ENCODE data around the gene MYBPH.

The MYBPH gene

GRCh38 chr1:203178083-203178482 lies 2.5 kb upstream of the MYBPH start:
- DNase-seq = no peak

DNA sequence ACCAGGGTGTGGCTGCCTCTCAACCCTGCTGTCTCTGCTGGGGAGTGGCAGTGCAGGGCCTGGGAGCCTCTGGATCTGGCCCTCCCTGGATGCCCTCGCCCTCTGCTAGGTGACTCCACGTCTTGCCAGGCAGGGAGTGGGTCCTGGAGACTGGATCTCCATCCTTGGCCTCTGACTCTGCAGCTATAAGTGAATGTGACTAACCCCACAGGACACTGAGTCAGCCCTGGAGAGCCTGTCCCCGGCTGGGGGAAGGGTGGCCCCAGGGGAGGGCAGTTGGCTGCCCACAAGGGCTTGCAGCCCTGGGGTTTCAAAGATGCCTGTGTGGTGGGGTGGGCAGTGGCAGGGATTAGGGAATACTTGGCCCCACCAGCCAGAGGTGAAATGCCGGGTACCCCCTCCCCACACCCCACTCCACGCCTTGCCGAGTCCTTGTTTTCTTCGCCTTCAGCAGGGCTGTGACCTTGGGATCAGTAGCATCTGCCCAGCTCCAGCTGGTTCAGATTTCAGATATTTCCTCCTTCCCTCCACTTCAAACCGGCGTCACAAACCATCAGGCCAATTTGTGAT lies 1.9 kb upstream of the MYBPH start:
- DNase-seq = no peak

GRCh38 chr1:203177036-203177405 lies 1.4 kb upstream of the MYBPH start:
- DNase-seq = no peak

DNA sequence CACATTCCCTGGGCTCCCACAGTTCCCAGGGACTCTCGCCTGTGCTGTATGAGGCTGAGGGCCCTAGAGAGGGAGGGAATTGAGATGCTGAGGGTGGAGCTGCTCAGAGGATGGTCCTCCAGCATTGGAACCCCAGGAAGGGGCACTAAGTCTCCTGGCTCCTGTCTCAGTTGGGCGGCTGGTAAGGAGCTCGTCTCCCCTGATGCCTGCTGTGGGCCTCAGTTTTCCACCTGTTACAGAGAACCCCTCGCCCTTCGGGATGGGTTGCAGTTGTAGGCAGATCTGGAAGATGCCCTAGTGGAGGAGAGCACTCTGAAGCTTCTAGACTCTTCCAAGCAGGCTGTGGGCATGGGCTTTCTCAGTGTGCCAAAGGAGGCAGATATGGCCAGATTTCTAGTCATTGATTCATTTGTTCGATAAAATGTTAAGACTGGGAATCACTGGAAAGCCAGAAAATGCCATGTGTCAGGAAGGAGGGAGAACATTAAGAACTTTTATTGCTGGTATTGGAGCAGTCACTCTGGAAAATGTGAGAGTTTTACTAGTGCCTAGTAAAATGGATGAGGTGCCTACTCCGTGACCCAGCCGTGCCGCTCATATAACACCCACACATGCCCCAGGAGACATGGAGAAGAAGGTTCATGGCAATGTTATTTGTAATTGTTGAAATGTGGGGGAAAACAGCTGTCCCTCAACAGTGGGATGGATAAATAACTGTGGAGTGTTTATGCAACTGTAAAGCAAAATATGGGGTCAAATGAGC lies 828 bp upstream of the MYBPH start:
- DNase-seq = no peak

DNA sequence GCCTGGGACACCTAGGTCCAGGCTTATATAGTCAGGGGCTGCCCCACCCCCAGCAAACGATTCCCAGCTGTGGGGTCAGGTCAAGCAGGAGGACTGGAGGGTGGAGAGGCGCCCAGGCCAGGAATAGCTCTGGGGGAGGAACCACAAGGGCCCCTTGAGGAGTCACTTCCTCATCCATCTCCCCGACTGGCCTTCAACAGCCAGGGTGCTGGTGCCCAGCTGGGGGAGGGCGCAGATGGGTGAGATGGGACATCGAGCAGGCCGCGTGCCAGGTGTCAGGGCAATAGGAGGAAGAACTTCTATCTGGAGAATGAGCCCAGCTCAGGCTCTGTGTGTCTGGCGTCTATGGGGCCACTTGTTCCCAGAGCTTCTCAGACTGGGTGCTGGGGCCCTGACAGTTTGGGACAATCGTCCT lies 208 bp upstream of the MYBPH start:
- no peak for DNase-seq

GRCh38 chr1:203174324-203174985 lies 1.2 kb downstream of the MYBPH start:
- no peak for DNase-seq

DNA sequence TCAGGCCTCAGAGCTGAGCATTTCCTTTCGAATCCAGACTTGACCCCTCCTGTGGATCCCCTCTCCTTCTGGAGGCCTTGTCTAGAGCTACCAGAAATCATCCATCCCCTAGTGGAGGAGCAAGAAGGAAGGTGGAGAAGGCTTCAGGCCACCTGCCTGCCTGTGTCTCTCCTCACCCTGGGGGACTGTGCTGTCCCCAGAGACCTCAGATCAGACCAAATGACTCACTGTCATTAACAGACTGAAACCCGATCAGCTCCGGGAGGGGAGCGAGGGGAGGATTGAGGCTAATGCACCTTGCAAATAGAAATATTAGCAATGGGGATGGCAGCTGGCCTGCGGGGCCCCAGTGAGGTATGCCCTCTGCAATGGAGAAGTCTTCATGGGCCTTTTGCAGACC lies 2.1 kb downstream of the MYBPH start:
- DNase-seq = no peak

DNA sequence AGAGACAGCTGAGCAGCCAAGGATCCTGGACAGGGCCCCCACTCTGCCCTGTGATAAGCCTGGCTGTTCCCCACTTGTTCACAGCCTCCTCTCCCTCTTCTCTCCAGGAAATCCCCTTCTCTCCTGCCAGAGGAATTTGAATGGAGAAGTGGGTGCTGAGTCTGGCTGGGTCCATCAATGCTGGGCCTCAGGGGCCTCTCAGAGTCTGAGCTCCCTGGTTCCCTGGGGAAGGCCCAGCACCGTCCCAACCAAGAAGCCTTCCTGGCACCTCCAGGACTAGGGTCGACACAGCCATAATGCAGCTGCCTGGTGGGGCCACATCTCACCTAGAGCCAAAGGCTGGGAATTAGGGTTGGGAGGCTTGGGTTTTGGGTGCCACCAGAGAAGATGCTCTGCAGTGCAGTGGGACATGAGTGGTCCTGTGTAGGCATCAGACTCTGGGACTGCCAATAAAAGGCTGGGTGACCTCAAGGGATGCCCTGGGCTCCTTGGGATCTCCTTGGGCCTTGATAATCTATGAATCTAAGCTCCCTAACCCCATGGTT lies 2.5 kb downstream of the MYBPH start:
- DNase-seq = no peak

GRCh38 chr1:203172184-203173010 lies 3.2 kb downstream of the MYBPH start:
- DNase-seq = peak; percentile 64

DNA sequence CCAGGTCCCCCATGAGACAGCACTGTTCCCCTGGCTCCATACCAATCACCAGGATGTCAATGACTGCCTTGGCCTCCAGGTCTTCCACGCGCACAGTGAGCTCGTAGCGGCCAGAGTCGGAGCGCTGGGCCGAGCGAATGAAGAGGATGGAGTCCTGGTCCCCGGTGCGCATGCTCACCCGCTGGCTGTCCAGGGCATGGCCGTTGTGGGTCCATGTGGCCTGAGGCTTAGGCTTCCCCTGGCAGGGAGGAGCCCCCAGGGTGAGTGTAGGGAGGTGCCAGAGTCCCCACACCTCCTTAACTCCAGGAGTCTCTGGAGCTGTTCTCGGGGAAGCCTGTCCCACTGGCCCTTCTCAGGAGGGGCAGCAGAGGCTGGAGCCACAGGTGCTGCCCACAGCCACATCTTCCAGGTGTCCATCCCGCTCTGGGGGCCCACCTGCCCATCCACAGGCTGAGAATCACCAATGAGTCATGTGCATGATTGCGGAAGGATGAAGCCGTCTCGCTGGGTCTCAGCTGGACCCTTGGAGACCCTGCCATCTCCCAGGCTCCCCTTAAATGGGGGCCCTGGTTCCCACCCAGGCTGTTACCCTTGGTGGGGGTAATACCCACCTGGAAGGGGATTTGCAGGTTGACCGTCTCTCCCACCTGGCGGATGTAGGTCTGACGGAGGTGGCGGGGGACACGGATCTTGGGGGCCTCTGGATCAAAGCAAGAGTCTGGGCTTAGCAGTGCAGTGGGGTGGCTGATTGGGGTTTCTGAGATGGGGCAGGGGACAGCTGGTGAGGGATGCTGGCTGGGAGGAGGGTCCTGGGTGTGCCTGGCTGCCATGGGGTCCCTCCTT lies 4.1 kb downstream of the MYBPH start:
- no peak for DNase-seq

GRCh38 chr1:203170625-203171330 lies 4.8 kb downstream of the MYBPH start:
- no peak for DNase-seq

DNA sequence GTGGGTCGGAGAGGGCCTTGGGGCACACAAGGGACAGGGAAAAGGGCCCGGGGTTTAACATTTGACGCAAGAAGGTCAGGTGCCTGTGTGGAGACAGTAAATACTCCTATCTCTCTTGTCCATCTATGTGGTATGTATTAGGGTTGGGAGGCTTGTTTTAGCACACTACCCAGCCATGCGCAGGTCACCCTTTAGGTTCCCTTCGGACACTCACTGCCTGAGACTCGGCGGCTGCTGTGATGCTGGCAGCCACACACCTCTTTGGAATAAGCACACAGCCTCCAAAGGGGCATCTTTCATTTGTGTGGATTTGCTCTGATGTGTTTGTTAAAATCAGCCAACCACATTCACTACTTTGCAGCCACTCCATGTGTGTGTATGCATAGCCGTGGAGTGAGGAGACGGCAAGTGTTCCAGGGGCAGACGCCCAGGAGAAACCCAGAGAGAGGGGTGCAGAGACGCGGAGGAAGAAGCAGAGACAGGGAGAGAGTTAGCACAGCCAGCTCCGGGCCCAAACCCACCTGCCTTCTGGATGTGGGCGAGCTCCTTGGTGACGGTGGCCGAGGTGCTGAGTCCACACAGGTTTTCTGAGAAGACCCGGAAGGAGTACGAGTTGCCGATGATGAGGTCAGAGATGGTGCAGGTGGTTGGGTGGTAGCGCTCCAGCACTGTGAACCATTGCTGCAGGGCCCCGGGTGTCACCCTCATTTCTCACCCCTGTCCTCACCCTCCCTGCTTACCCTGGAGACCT lies 5.7 kb downstream of the MYBPH start:
- DNase-seq = no peak

DNA sequence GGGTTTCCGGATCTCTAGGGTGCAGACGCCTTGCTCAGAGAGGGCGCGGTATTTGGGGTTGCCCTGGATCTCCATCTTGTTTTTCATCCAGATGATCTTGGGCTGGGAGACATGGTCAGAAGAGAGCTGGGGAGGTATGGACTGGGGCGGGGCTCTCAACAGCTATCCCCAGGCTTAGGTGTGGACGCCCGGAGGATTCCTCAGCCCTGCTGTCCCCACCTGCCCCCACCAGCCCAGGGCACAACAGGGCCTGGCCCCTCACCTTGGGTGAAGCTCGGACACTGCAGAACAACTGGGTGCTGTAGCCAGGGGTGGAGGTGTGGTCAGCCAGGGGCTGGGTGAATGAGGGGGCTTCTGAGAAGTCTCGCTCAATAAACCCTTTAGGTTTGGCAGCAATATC lies 6.6 kb downstream of the MYBPH start:
- no peak for DNase-seq

DNA sequence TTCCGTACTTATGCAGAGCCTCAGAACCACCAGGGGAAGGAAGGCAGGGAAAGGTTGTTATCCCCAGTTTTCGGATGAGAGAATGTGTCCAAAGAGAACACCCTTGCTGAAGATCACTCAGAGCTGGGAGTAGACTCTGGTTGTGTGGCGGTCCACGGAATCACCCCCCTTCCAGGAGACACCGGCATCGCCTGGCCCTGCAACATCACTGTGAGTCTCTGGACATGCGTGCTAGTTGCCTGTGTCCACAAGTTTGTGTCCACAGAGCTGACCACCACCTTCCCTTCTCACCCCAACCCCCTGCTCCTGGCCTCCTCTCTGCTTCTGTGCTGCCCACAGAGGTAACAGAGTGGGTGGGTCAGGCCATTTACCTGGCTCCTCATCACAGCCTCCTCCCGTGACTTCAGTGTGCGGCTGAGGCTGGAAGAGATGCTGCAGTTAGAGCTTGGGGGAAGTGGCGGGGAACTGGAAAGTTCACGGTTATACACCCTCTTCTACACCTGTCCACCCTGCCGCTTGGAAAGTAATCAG lies 7.3 kb downstream of the MYBPH start:
- no peak for DNase-seq

DNA sequence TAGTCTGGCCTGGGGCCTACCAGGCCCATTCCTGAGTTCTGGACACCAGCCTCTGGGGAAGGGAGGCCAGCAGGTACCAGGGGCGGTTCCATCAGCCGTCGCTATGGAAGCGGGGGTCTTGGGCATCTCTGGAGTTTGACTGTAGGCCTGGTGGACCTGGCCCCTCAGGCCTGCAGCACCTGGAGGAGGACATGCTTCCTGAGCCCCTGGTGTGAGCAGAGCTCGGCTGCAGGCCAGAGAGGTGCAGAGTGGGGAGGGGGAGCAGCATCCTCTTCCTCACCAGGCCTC lies 7.8 kb downstream of the MYBPH start:
- DNase-seq = no peak

- DNase-seq = no peak
Measured at GRCh38 chr1:203167026-203167912, 8.4 kb downstream of the MYBPH start.

DNA sequence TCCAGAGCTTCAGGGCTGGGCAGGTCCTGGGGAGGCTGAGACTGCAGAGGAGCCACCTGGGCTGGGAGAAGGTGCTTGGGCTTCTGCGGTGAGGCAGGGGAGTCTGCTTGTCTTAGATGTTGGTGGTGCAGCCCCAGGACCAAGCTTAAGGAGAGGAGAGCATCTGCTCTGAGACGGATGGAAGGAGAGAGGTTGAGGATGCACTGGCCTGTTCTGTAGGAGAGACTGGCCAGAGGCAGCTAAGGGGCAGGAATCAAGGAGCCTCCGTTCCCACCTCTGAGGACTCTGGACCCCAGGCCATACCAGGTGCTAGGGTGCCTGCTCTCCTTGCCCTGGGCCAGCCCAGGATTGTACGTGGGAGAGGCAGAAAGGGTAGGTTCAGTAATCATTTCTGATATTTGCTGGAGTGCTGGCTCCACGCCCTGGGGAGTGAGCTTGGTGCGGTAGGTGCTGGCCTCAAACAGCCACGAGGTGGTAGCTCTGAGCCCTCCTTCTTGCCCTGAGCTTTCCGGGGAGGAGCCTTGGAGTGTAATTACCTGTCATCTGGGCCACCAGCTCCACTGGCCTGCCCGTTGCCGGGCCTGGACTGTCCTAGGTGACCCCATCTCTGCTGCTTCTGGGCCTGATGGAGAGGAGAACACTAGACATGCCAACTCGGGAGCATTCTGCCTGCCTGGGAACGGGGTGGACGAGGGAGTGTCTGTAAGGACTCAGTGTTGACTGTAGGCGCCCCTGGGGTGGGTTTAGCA lies 9.3 kb downstream of the MYBPH start:
- DNase-seq = peak; percentile 10

DNA sequence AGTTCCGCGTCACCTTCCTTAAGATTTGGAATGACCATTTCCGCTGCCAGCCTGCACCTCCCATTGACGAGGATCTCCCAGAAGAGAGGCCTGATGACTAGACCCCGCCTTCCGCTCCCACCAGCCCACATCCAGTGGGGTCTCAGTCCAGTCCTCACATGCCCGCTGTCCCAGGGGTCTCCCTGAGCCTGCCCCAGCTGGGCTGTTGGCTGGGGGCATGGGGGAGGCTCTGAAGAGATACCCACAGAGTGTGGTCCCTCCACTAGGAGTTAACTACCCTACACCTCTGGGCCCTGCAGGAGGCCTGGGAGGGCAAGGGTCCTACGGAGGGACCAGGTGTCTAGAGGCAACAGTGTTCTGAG lies 9.8 kb downstream of the MYBPH start:
- no peak for DNase-seq

Data from activated CD4-positive, alpha-beta T cell treated with anti-CD3 and anti-CD28 coated beads, Interleukin-10, Interleukin-2, amounts not matched to agents 100 ng/mL and 50 ng/mL, durations not matched to agents 16 hours and 8 hours (primary cell).